Neuronal stem cell (in vitro differentiated cells): ENCODE measurements around the gene TUBB4B.

Experiments
- DNase-seq: peaks from one replicate; pipeline ENCODE4 v3.0.0-alpha.2; 2013; ENCODE audit warnings: low spot score
- H2AFZ ChIP-seq: one replicate; pipeline ENCODE4 v1.6.1; 2013; ENCODE audit warnings: mild to moderate bottlenecking, low read length, inconsistent platforms
- H2AK5ac ChIP-seq: 2 replicates; pipeline ENCODE4 v1.6.1; 2013; ENCODE audit warnings: low read depth, mild to moderate bottlenecking, inconsistent platforms, low read length, moderate library complexity, mixed read lengths
- H2BK120ac ChIP-seq: 2 replicates; pipeline ENCODE4 v1.6.1; 2013; ENCODE audit warnings: low read depth, mild to moderate bottlenecking, inconsistent platforms, low read length, moderate library complexity, mixed read lengths
- H2BK12ac ChIP-seq: one replicate; pipeline ENCODE4 v1.6.1; 2013; ENCODE audit warnings: low read length, inconsistent platforms
- H2BK15ac ChIP-seq: 2 replicates; pipeline ENCODE4 v1.6.1; 2013; ENCODE audit warnings: mild to moderate bottlenecking, low read length, inconsistent platforms, mixed read lengths
- H2BK5ac ChIP-seq: one replicate; pipeline ENCODE4 v1.6.1; 2013; ENCODE audit warnings: inconsistent platforms, mild to moderate bottlenecking, low read length, moderate library complexity
- H3K14ac ChIP-seq: one replicate; pipeline ENCODE4 v1.6.1; 2013; ENCODE audit warnings: low read length, inconsistent platforms
- H3K18ac ChIP-seq: 2 replicates; pipeline ENCODE4 v1.6.1; 2013; ENCODE audit warnings: low read length, inconsistent platforms
- H3K23ac ChIP-seq: 2 replicates; pipeline ENCODE4 v1.6.1; 2013; ENCODE audit warnings: low read depth, mild to moderate bottlenecking, mixed read lengths, low read length, inconsistent platforms; ENCODE audit not compliant: poor library complexity
- H3K27ac ChIP-seq: replicated peaks from 3 replicates; pipeline ENCODE4 v1.5.1; 2013; ENCODE audit warnings: low read length, inconsistent platforms
- H3K27me3 ChIP-seq, 3 experiments: 2 replicates each; pipeline ENCODE4 v1.6.1; 2013; ENCODE audit warnings: low read length in 3 of 3, mild to moderate bottlenecking in 2 of 3, inconsistent platforms in 1 of 3, low read depth in 1 of 3, mixed read lengths in 1 of 3, moderate library complexity in 1 of 3; ENCODE audit not compliant: control insufficient read depth in 3 of 3, insufficient read depth in 3 of 3
- H3K36me3 ChIP-seq, 2 donors: replicated peaks in 1 of 2; 2 replicates each; pipeline ENCODE4 v1.6.1; 2013; ENCODE audit warnings: low read length in 2 of 2; ENCODE audit not compliant: control insufficient read depth in 2 of 2, insufficient read depth in 2 of 2
- H3K4ac ChIP-seq: 2 replicates; pipeline ENCODE4 v1.6.1; 2013; ENCODE audit warnings: inconsistent platforms, mild to moderate bottlenecking, low read length, moderate library complexity
- H3K4me1 ChIP-seq, 2 donors: 1 replicate in 1 of 2; 2 replicates in 1 of 2; pipeline ENCODE4 v1.6.1; 2013; ENCODE audit warnings: low read length in 2 of 2, low read depth in 1 of 2; ENCODE audit not compliant: control insufficient read depth in 2 of 2, insufficient read depth in 1 of 2
- H3K4me2 ChIP-seq: one replicate; pipeline ENCODE4 v1.6.1; 2013; ENCODE audit warnings: mild to moderate bottlenecking, low read length, inconsistent platforms; ENCODE audit not compliant: insufficient read depth, poor library complexity, severe bottlenecking
- H3K4me3 ChIP-seq, 2 donors: 2 replicates each; pipeline ENCODE4 v1.5.1; 2013; ENCODE audit warnings: low read length in 2 of 2, mild to moderate bottlenecking in 2 of 2, inconsistent platforms in 1 of 2, moderate library complexity in 1 of 2
- H3K79me1 ChIP-seq: one replicate; pipeline ENCODE4 v1.6.1; 2013; ENCODE audit warnings: low read depth, mild to moderate bottlenecking, inconsistent platforms, low read length, moderate library complexity
- H3K9ac ChIP-seq: one replicate; pipeline ENCODE4 v1.6.1; 2013; ENCODE audit warnings: mild to moderate bottlenecking, low read depth, low read length, inconsistent platforms; ENCODE audit not compliant: poor library complexity
- H3K9me3 ChIP-seq, 2 donors: replicated peaks in 1 of 2; 2 replicates each; pipeline versions ENCODE3 to v1.6.1; 2013; ENCODE audit warnings: low read length in 2 of 2, mild to moderate bottlenecking in 2 of 2, inconsistent platforms in 1 of 2, low read depth in 1 of 2, mixed read lengths in 1 of 2, moderate library complexity in 1 of 2; ENCODE audit not compliant: control insufficient read depth in 2 of 2, insufficient read depth in 1 of 2
- H4K8ac ChIP-seq: one replicate; pipeline ENCODE4 v1.6.1; 2013; ENCODE audit warnings: low read depth, mild to moderate bottlenecking, inconsistent platforms, low read length, moderate library complexity
- H4K91ac ChIP-seq: one replicate; pipeline ENCODE4 v1.6.1; 2013; ENCODE audit warnings: low read length, low read depth, mild to moderate bottlenecking, inconsistent platforms; ENCODE audit not compliant: poor library complexity
- WGBS, 2 donors: extraction: QIAGEN DNeasy Blood & Tissue Kit; methylation state at CpG; one replicate each; pipeline ENCODE4 v1.1.7; 2013; ENCODE audit warnings: missing lambda C conversion rate in 2 of 2, mixed read lengths in 1 of 2; ENCODE audit not compliant: insufficient read length in 2 of 2, insufficient replicate concordance in 1 of 2; ENCODE audit errors: extremely low coverage in 2 of 2; 5-methylcytosine and 5-hydroxymethylcytosine counted together

Gene TUBB4B

GRCh38 chr9:137205126-137206069 is 35.7 kb upstream of the TUBB4B start, which contains the start of the genes NDOR1 and TMEM203:
Gene NDOR1, plus strand, starts transcription at chr9:137205700. Its CDS starts 78 bp downstream, at chr9:137205778.
Gene TMEM203, minus strand, starts transcription at chr9:137205648. Its CDS starts 234 bp downstream, at chr9:137205414.
- peaks cover 0 to 1% of the 10 kb centered on the region in 2 donors for H3K9me3 ChIP-seq
- no peak within 1 kb of the TSS for H4K91ac ChIP-seq
- peak within 1 kb of the TSS; percentile 95 for H3K9ac ChIP-seq
- no peak within 1 kb of the TSS for H2BK120ac ChIP-seq
- H3K27me3 ChIP-seq = no peaks in the 10 kb centered on the region
- H2BK15ac ChIP-seq = no peak within 1 kb of the TSS
- peak within 1 kb of the TSS; percentile 92 for H2AK5ac ChIP-seq
- peak within 1 kb of the TSS; percentile 92 for H3K18ac ChIP-seq
- no peak within 1 kb of the TSS for H2BK12ac ChIP-seq
- peaks cover 10% of the 10 kb centered on the region for H3K79me1 ChIP-seq
- peak; percentile 86 for DNase-seq
- peak within 1 kb of the TSS; percentile 81 for H3K4me2 ChIP-seq
- H3K4me3 ChIP-seq = peak within 1 kb of the TSS; percentile 92 to 99
- no CpG with 5 or more reads among the region's 98 CpGs for WGBS, 2 donors
- H3K14ac ChIP-seq = no peak within 1 kb of the TSS
- H3K4ac ChIP-seq = no peak within 1 kb of the TSS
- H3K23ac ChIP-seq = peak within 1 kb of the TSS; percentile 99
- H3K27ac ChIP-seq = no peak within 1 kb of the TSS
- peak within 1 kb of the TSS; percentile 83 for H2BK5ac ChIP-seq
- no peak within 1 kb of the TSS for H4K8ac ChIP-seq
- H2AFZ ChIP-seq = peak within 1 kb of the TSS; percentile 88
- peaks cover 12 to 38% of the 10 kb centered on the region in 2 donors for H3K36me3 ChIP-seq
- H3K4me1 ChIP-seq = peaks cover 18 to 21% of the 10 kb centered on the region in 2 donors

- Histone ChIP-seq H2BK12ac (no peak overlapping the region), H3K23ac (no peak overlapping the region), H3K4me3 (peak overlapping the region in 1 of 2 donors; percentile 99), H2BK120ac (no peak overlapping the region), H3K27me3 (no peaks in the 10 kb centered on the region), H2BK5ac (no peak overlapping the region), H2AFZ (no peak overlapping the region), H3K14ac (no peak overlapping the region), H4K91ac (no peak overlapping the region), H3K4ac (no peak overlapping the region), H3K36me3 (peaks cover 12 to 47% of the 10 kb centered on the region in 2 donors), H2BK15ac (no peak overlapping the region), H3K79me1 (peaks cover 10% of the 10 kb centered on the region), H3K4me1 (peaks cover 13 to 18% of the 10 kb centered on the region in 2 donors), H2AK5ac (no peak overlapping the region), H3K18ac (no peak overlapping the region), H3K9ac (no peak overlapping the region), H3K9me3 (peaks cover 0 to 1% of the 10 kb centered on the region in 2 donors), H3K4me2 (peak overlapping the region; percentile 69), H4K8ac (no peak overlapping the region), H3K27ac (no peak overlapping the region)
- no peak for DNase-seq
- no CpG with 5 or more reads among the region's 7 CpGs for WGBS, 2 donors
Observed at GRCh38 chr9:137206602-137207001, 34.5 kb upstream of the TUBB4B start.

GRCh38 chr9:137211532-137211931 is 29.6 kb upstream of the TUBB4B start:
- no CpG with 5 or more reads among the region's 13 CpGs for WGBS, 2 donors
- no peak overlapping the region for H3K18ac ChIP-seq
- no peak overlapping the region for H3K27ac ChIP-seq
- H2AK5ac ChIP-seq = no peak overlapping the region
- H2BK120ac ChIP-seq = no peak overlapping the region
- peaks cover 11% of the 10 kb centered on the region for H3K79me1 ChIP-seq
- no peak overlapping the region for H4K8ac ChIP-seq
- H3K4me1 ChIP-seq = peaks cover 1 to 4% of the 10 kb centered on the region in 2 donors
- no peak for DNase-seq
- H3K27me3 ChIP-seq = no peaks in the 10 kb centered on the region
- H3K4me2 ChIP-seq = no peak overlapping the region
- H4K91ac ChIP-seq = no peak overlapping the region
- H2BK12ac ChIP-seq = no peak overlapping the region
- H3K23ac ChIP-seq = peak overlapping the region; percentile 73
- no peak overlapping the region for H3K14ac ChIP-seq
- peaks cover 26 to 78% of the 10 kb centered on the region in 2 donors for H3K36me3 ChIP-seq
- peak overlapping the region; percentile 21 for H3K9ac ChIP-seq
- H2BK5ac ChIP-seq = no peak overlapping the region
- H3K4ac ChIP-seq = no peak overlapping the region
- H2AFZ ChIP-seq = no peak overlapping the region
- no peak overlapping the region for H2BK15ac ChIP-seq
- no peak overlapping the region for H3K4me3 ChIP-seq
- H3K9me3 ChIP-seq = peaks cover 0 to 1% of the 10 kb centered on the region in 2 donors

- Histone ChIP-seq H2AK5ac (no peak overlapping the region), H2AFZ (no peak overlapping the region), H3K4ac (no peak overlapping the region), H2BK5ac (no peak overlapping the region), H3K4me3 (no peak overlapping the region), H3K27ac (no peak overlapping the region), H3K14ac (no peak overlapping the region), H3K4me1 (no peaks in the 10 kb centered on the region), H2BK12ac (no peak overlapping the region), H3K36me3 (peaks cover 22 to 69% of the 10 kb centered on the region in 2 donors), H3K9me3 (peaks cover 0 to 1% of the 10 kb centered on the region in 2 donors), H3K18ac (no peak overlapping the region), H2BK120ac (no peak overlapping the region), H4K91ac (no peak overlapping the region), H3K4me2 (no peak overlapping the region), H3K23ac (no peak overlapping the region), H3K79me1 (peaks cover 11% of the 10 kb centered on the region), H2BK15ac (no peak overlapping the region), H4K8ac (no peak overlapping the region), H3K27me3 (no peaks in the 10 kb centered on the region), H3K9ac (peak overlapping the region; percentile 78)
- DNase-seq = no peak
- no CpG with 5 or more reads among the region's 21 CpGs for WGBS, 2 donors
Observed at GRCh38 chr9:137212520-137212919, 28.6 kb upstream of the TUBB4B start.
